H9 (cell line): ENCODE results near the gene SLC27A6. TPM values are rescaled to one million over a fixed set of nuclear protein-coding genes. Genes with fewer than 3 reads are reported as not detected.
"Not testable (repeated sequence)": the region's sequence is repeated elsewhere in the genome, so short reads cannot be mapped to it uniquely, and the experiment has no call there.

Source experiments
- DNase-seq: peaks from one replicate; pipeline ENCODE4 v3.0.0-alpha.2; 2017
- H2AFZ ChIP-seq: one replicate; pipeline ENCODE4 v1.6.1; 2013; ENCODE audit warnings: mild to moderate bottlenecking, low read length, control low read depth, moderate library complexity
- H2AK5ac ChIP-seq: 2 replicates; pipeline ENCODE4 v1.6.1; 2013; ENCODE audit warnings: low read length, control low read depth, mixed read lengths; ENCODE audit not compliant: insufficient read length
- H2BK120ac ChIP-seq: one replicate; pipeline ENCODE4 v1.6.1; 2013; ENCODE audit warnings: low read depth, mild to moderate bottlenecking, low read length, control low read depth, inconsistent platforms; ENCODE audit not compliant: poor library complexity, severe bottlenecking
- H2BK12ac ChIP-seq: 2 replicates; pipeline ENCODE4 v1.6.1; 2013; ENCODE audit warnings: low read length, control low read depth, mixed read lengths, low read depth; ENCODE audit not compliant: insufficient read length
- H2BK15ac ChIP-seq: 2 replicates; pipeline ENCODE4 v1.6.1; 2013; ENCODE audit warnings: low read depth, low read length, control low read depth
- H2BK20ac ChIP-seq: one replicate; pipeline ENCODE4 v1.6.1; 2013; ENCODE audit warnings: low read depth, mild to moderate bottlenecking, low read length, control low read depth, inconsistent platforms; ENCODE audit not compliant: poor library complexity, severe bottlenecking
- H2BK5ac ChIP-seq: 2 replicates; pipeline ENCODE4 v1.6.1; 2013; ENCODE audit warnings: low read length, control low read depth, mixed read lengths; ENCODE audit not compliant: insufficient read length
- H3K14ac ChIP-seq: 2 replicates; pipeline ENCODE4 v1.6.1; 2013; ENCODE audit warnings: low read length, control low read depth; ENCODE audit not compliant: insufficient read depth
- H3K18ac ChIP-seq: 2 replicates; pipeline ENCODE4 v1.6.1; 2013; ENCODE audit warnings: low read depth, mild to moderate bottlenecking, mixed read lengths, low read length, control low read depth; ENCODE audit not compliant: insufficient read length
- H3K23ac ChIP-seq: 2 replicates; pipeline ENCODE4 v1.6.1; 2013; ENCODE audit warnings: low read length, control low read depth, mixed read lengths, low read depth; ENCODE audit not compliant: insufficient read length
- H3K23me2 ChIP-seq: 2 replicates; pipeline ENCODE4 v1.6.1; 2013; ENCODE audit warnings: low read depth, mild to moderate bottlenecking, mixed read lengths, low read length, control low read depth; ENCODE audit not compliant: insufficient read length, poor library complexity, severe bottlenecking
- H3K27ac ChIP-seq: 2 replicates; pipeline ENCODE4 v1.5.1; 2013; ENCODE audit warnings: low read length, control low read depth, mixed read lengths, low read depth; ENCODE audit not compliant: insufficient read length
- H3K27me3 ChIP-seq: 2 replicates; pipeline ENCODE4 v1.6.1; 2013; ENCODE audit warnings: low read length, control low read depth, inconsistent platforms; ENCODE audit not compliant: insufficient read depth
- H3K4ac ChIP-seq: 2 replicates; pipeline ENCODE4 v1.6.1; 2013; ENCODE audit warnings: low read depth, mild to moderate bottlenecking, control low read depth, inconsistent platforms, low read length, moderate library complexity
- H3K4me1 ChIP-seq: 2 replicates; pipeline ENCODE4 v1.6.1; 2013; ENCODE audit warnings: low read length, control low read depth, inconsistent platforms; ENCODE audit not compliant: insufficient read depth
- H3K4me2 ChIP-seq: 2 replicates; pipeline ENCODE4 v1.6.1; 2013; ENCODE audit warnings: low read length, control low read depth, mixed read lengths; ENCODE audit not compliant: insufficient read length, insufficient read depth
- H3K56ac ChIP-seq: 2 replicates; pipeline ENCODE4 v1.6.1; 2013; ENCODE audit warnings: low read depth, mild to moderate bottlenecking, mixed read lengths, low read length, control low read depth; ENCODE audit not compliant: insufficient read length
- H3K79me1 ChIP-seq: 2 replicates; pipeline ENCODE4 v1.6.1; 2013; ENCODE audit warnings: low read depth, mild to moderate bottlenecking, moderate library complexity, low read length, control low read depth, inconsistent platforms; ENCODE audit not compliant: insufficient read depth, poor library complexity, severe bottlenecking
- H3K79me2 ChIP-seq: 2 replicates; pipeline ENCODE4 v1.6.1; 2013; ENCODE audit warnings: low read length, control low read depth, inconsistent platforms; ENCODE audit not compliant: insufficient read depth
- H3K9ac ChIP-seq: 2 replicates; pipeline ENCODE4 v1.6.1; 2013; ENCODE audit warnings: low read length, control low read depth, mixed read lengths; ENCODE audit not compliant: insufficient read length; ENCODE audit errors: extremely low read depth
- H3K9me3 ChIP-seq: one replicate; pipeline ENCODE4 v1.6.1; 2013; ENCODE audit warnings: low read depth, low read length, inconsistent platforms; ENCODE audit not compliant: control insufficient read depth
- H3T11ph ChIP-seq: one replicate; pipeline ENCODE4 v1.6.1; 2013; ENCODE audit warnings: mild to moderate bottlenecking, low read length, control low read depth, inconsistent platforms
- H4K20me1 ChIP-seq: one replicate; pipeline ENCODE4 v1.6.1; 2013; ENCODE audit not compliant: control insufficient read depth, insufficient read length, insufficient read depth
- H4K5ac ChIP-seq: 2 replicates; pipeline ENCODE4 v1.6.1; 2013; ENCODE audit warnings: low read depth, mild to moderate bottlenecking, mixed read lengths, low read length, control low read depth; ENCODE audit not compliant: insufficient read length
- H4K8ac ChIP-seq: replicated peaks from 2 replicates; pipeline ENCODE4 v1.6.1; 2013; ENCODE audit warnings: low read length, control low read depth, mixed read lengths, low read depth; ENCODE audit not compliant: insufficient read length
- H4K91ac ChIP-seq: 2 replicates; pipeline ENCODE4 v1.6.1; 2013; ENCODE audit warnings: low read depth, mild to moderate bottlenecking, moderate library complexity, mixed read lengths, low read length, control low read depth; ENCODE audit not compliant: insufficient read length
- H3K27ac Mint-ChIP-seq, 3 experiments: 2 replicates in 2 of 3; 3 replicates in 1 of 3; pipeline ENCODE4 v1.8.0; 2020 to 2021; ENCODE audit warnings: mixed read lengths in 3 of 3, mild to moderate bottlenecking in 1 of 3, moderate library complexity in 1 of 3
- H3K27me3 Mint-ChIP-seq: 2 replicates; pipeline ENCODE4 v1.8.0; 2021; ENCODE audit warnings: low read depth, mild to moderate bottlenecking, moderate library complexity, mixed read lengths
- H3K36me3 Mint-ChIP-seq, 3 experiments: 2 replicates in 2 of 3; 3 replicates in 1 of 3; pipeline ENCODE4 v1.8.0; 2020 to 2021; ENCODE audit warnings: low read depth in 3 of 3, mixed read lengths in 3 of 3; ENCODE audit not compliant: insufficient read depth in 1 of 3
- H3K4me1 Mint-ChIP-seq, 2 experiments: 2 replicates each; pipeline ENCODE4 v1.8.0; 2020; ENCODE audit warnings: mixed read lengths in 2 of 2
- H3K4me3 Mint-ChIP-seq, 2 experiments: 2 replicates in 1 of 2; 3 replicates in 1 of 2; pipeline ENCODE4 v1.8.0; 2020 to 2021; ENCODE audit warnings: mild to moderate bottlenecking in 2 of 2, mixed read lengths in 2 of 2, moderate library complexity in 1 of 2
- H3K9me3 Mint-ChIP-seq, 2 experiments: 2 replicates in 1 of 2; 3 replicates in 1 of 2; pipeline ENCODE4 v1.8.0; 2020; ENCODE audit warnings: mild to moderate bottlenecking in 2 of 2, mixed read lengths in 2 of 2, moderate library complexity in 1 of 2
- CTCF ChIP-seq: fragments of 200-600 bp; sonication (generic); conservative IDR thresholded peaks from 3 replicates; pipeline ENCODE4 v1.8.0; 2021; ENCODE audit warnings: antibody characterized with exemption, mild to moderate bottlenecking
- WGBS: extraction: QIAGEN DNeasy Blood & Tissue Kit; methylation state at CpG from one replicate; pipeline ENCODE4 v1.1.7; 2013; ENCODE audit warnings: missing lambda C conversion rate, low lambda C conversion rate, mixed read lengths; ENCODE audit not compliant: insufficient read length; ENCODE audit errors: extremely low coverage; 5-methylcytosine and 5-hydroxymethylcytosine counted together
- total RNA-seq: library from RNA; stranded (reverse); gene quantifications from 2 replicates; pipeline ENCODE4 v1.2.1, GENCODE V29; 2021

SLC27A6 gene
- total RNA-seq, 1 experiment from 2014 or later: 3.0 TPM

- Histone ChIP-seq H2BK20ac (no peak overlapping the region), H3K79me2 (no peaks in the 10 kb centered on the region)
Measured at GRCh38 chr5:129031886-129032683, 66.8 kb downstream of the SLC27A6 start.

GRCh38 chr5:129036257-129036656 lies 71.0 kb downstream of the SLC27A6 start:
- H3K27ac Mint-ChIP-seq, H3K4me1 ChIP-seq, H3K4me1 Mint-ChIP-seq, H2BK5ac ChIP-seq, H4K91ac ChIP-seq, H3K18ac ChIP-seq, H3K27ac ChIP-seq, H3K9me3 ChIP-seq, H3K79me1 ChIP-seq, H3K4ac ChIP-seq, H3K56ac ChIP-seq, H3K23ac ChIP-seq, H4K20me1 ChIP-seq, H4K8ac ChIP-seq, H3K79me2 ChIP-seq, H2BK120ac ChIP-seq, H2BK12ac ChIP-seq, H4K5ac ChIP-seq, H2AFZ ChIP-seq, H3K27me3 ChIP-seq, H3K36me3 Mint-ChIP-seq, H2BK20ac ChIP-seq, H3K9ac ChIP-seq, H3K4me2 ChIP-seq, H2BK15ac ChIP-seq, H3K23me2 ChIP-seq, H3K14ac ChIP-seq, H3T11ph ChIP-seq, DNase-seq, H3K4me3 Mint-ChIP-seq, H3K27me3 Mint-ChIP-seq, H2AK5ac ChIP-seq, H3K9me3 Mint-ChIP-seq: not testable (repeated sequence)
- WGBS: no CpG with 5 or more reads among the region's 3 CpGs

More at GRCh38 chr5:129031886-129032683, 66.8 kb downstream of the SLC27A6 start:
- H4K5ac ChIP-seq: no peak overlapping the region
- H3T11ph ChIP-seq: no peak overlapping the region
- no peak overlapping the region for H3K56ac ChIP-seq
- H3K27ac ChIP-seq: no peak overlapping the region
- no peak overlapping the region for H4K8ac ChIP-seq
- H3K4me3 Mint-ChIP-seq: no peak overlapping the region
- no peaks in the 10 kb centered on the region for H3K4me1 ChIP-seq
- H2AK5ac ChIP-seq: no peak overlapping the region
- DNase-seq: no peak
- no peak overlapping the region for H3K9ac ChIP-seq
- H3K27me3 ChIP-seq: no peaks in the 10 kb centered on the region
- no peaks in the 10 kb centered on the region for H3K9me3 ChIP-seq
- H2BK120ac ChIP-seq: no peak overlapping the region
- H3K4me1 Mint-ChIP-seq: no peaks in the 10 kb centered on the region
- TF ChIP-seq CTCF: no peak
- no peaks in the 10 kb centered on the region for H3K27me3 Mint-ChIP-seq
- no peak overlapping the region for H2AFZ ChIP-seq
- H3K4me2 ChIP-seq: no peak overlapping the region
- no peak overlapping the region for H2BK5ac ChIP-seq
- H2BK12ac ChIP-seq: no peak overlapping the region
- H3K36me3 Mint-ChIP-seq: no peaks in the 10 kb centered on the region
- no peak overlapping the region for H3K4ac ChIP-seq
- no peak overlapping the region for H3K27ac Mint-ChIP-seq
- no peak overlapping the region for H4K91ac ChIP-seq
- no peak overlapping the region for H3K23ac ChIP-seq
- H3K23me2 ChIP-seq: no peaks in the 10 kb centered on the region
- no peak overlapping the region for H3K18ac ChIP-seq
- H3K14ac ChIP-seq: no peak overlapping the region
- no peaks in the 10 kb centered on the region for H4K20me1 ChIP-seq
- H3K79me1 ChIP-seq: no peaks in the 10 kb centered on the region
- H2BK15ac ChIP-seq: no peak overlapping the region
- no peaks in the 10 kb centered on the region; a peak in 2 of 5 replicates for H3K9me3 Mint-ChIP-seq
